ENCODE data around the gene NEU2.

The NEU2 gene

DNA sequence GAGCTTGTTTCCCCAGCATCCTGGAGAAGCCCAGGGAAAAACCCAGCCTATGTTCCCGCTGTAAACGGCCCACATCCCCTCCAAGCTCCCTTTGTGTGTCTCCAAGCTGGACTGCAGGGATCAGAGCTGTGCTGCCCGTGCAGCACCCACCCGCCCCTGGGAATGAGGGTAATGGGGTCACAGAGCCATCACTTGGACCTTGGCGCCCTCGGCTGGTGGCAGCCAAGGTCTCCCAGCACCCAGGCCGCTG, 27.0 kb downstream of the NEU2 start:
- H4K20me1 ChIP-seq (ENCODE audit: insufficient read depth), result no peaks in the 10 kb centered on the region
- peak overlapping the region; percentile 67 for H3K27ac ChIP-seq
- H3K27me3 ChIP-seq (ENCODE audit: insufficient read depth, low read depth), result no peaks in the 10 kb centered on the region
- H3K4me2 ChIP-seq, result peak overlapping the region; percentile 76
- H2AFZ ChIP-seq (ENCODE audit: low read depth), result peak overlapping the region; percentile 85
- H3K4me3 ChIP-seq (IDR thresholded peaks at IDR 0.05; ENCODE audit: insufficient read depth, low read depth, low read length), result no peak overlapping the region
- peaks cover 15% of the 10 kb centered on the region; the same call in 1 of the 2 replicates for H3K79me2 ChIP-seq (ENCODE audit: insufficient read depth, low read depth)
- peaks cover 18% of the 10 kb centered on the region for H3K4me1 ChIP-seq (ENCODE audit: low read depth, poor library complexity, severe bottlenecking)
- TF ChIP-seq, protein P1, sequence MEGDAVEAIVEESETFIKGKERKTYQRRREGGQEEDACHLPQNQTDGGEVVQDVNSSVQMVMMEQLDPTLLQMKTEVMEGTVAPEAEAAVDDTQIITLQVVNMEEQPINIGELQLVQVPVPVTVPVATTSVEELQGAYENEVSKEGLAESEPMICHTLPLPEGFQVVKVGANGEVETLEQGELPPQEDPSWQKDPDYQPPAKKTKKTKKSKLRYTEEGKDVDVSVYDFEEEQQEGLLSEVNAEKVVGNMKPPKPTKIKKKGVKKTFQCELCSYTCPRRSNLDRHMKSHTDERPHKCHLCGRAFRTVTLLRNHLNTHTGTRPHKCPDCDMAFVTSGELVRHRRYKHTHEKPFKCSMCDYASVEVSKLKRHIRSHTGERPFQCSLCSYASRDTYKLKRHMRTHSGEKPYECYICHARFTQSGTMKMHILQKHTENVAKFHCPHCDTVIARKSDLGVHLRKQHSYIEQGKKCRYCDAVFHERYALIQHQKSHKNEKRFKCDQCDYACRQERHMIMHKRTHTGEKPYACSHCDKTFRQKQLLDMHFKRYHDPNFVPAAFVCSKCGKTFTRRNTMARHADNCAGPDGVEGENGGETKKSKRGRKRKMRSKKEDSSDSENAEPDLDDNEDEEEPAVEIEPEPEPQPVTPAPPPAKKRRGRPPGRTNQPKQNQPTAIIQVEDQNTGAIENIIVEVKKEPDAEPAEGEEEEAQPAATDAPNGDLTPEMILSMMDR (conservative IDR thresholded peaks at IDR 0.05; ENCODE audit: low read depth, low read length), result no peak
- peak overlapping the region; percentile 72; the same call in 1 of the 2 replicates for H3K9ac ChIP-seq
- H3K36me3 ChIP-seq (ENCODE audit: insufficient read depth), result no peaks in the 10 kb centered on the region

DNA sequence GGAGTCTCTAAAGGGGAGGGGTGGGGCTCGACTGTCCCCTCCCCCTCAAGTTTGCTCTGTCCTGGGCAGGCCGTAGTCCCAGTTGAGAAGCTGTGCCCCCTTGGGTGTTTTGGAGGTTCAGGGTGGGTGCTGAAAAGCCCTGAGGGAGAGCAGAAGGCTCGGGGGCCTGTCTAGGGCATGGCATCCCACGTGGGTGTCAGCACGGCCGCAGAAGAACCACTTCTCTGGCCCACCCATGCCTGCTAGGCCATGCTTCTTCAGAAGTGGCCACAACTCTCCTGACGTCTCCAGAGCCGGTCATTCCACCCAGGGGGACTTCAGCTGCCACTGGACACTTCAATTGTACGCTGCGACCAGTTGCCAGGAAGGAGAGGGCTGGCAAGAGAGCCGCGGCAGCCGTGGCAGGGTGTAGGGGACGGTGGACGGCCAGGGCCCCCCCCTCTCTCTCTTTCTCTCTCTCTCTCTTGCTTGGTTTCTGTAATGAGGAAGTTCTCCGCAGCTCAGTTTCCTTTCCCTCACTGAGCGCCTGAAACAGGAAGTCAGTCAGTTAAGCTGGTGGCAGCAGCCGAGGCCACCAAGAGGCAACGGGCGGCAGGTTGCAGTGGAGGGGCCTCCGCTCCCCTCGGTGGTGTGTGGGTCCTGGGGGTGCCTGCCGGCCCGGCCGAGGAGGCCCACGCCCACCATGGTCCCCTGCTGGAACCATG, 27.5 kb downstream of the NEU2 start, which contains the start of gene INPP5D:
TSS of gene INPP5D (plus strand) at position 546 of the 704 bp plus-strand sequence. CDS start at position 683, 137 bp downstream.
- Histone ChIP-seq H3K27me3 (ENCODE audit: insufficient read depth, low read depth) (no peaks in the 10 kb centered on the region), H3K4me1 (ENCODE audit: low read depth, poor library complexity, severe bottlenecking) (peaks cover 18% of the 10 kb centered on the region), H3K9ac (peak within 1 kb of the TSS; percentile 72), H3K36me3 (ENCODE audit: insufficient read depth) (no peaks in the 10 kb centered on the region), H3K4me2 (peak within 1 kb of the TSS; percentile 76), H4K20me1 (ENCODE audit: insufficient read depth) (no peaks in the 10 kb centered on the region), H3K79me2 (ENCODE audit: insufficient read depth, low read depth) (peaks cover 15% of the 10 kb centered on the region; the same call in 1 of the 2 replicates), H3K27ac (peak within 1 kb of the TSS; percentile 67), H2AFZ (ENCODE audit: low read depth) (peak within 1 kb of the TSS; percentile 85), H3K4me3 (IDR thresholded peaks at IDR 0.05; ENCODE audit: insufficient read depth, low read depth, low read length) (no peak within 1 kb of the TSS)
- TF ChIP-seq, protein P1 (conservative IDR thresholded peaks at IDR 0.05; ENCODE audit: low read depth, low read length), result no peak

DNA sequence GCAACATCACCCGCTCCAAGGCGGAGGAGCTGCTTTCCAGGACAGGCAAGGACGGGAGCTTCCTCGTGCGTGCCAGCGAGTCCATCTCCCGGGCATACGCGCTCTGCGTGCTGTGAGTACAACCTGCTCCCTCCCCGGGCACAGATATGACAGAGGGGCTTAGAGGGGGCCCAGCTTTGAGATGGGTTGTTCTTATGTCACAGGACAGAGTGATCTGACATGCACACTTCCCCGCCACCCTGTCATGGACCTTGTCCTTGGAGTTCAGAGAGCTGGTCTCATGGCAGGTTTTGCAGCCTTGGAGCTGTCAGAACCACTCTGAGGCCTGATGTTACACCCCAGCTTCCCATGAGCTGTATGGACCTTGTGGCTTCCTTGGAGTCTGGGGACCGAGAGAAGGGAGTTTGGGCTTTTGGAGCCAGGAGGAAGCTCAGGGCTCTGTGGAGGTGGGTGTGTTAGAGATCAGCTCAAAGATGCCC, 28.1 kb downstream of the NEU2 start:
- Histone ChIP-seq H3K27me3 (ENCODE audit: insufficient read depth, low read depth) (no peaks in the 10 kb centered on the region), H3K4me1 (ENCODE audit: low read depth, poor library complexity, severe bottlenecking) (peaks cover 18% of the 10 kb centered on the region), H3K4me2 (peak overlapping the region; percentile 76), H3K9ac (peak overlapping the region; percentile 72), H3K27ac (peak overlapping the region; percentile 67), H2AFZ (ENCODE audit: low read depth) (peak overlapping the region; percentile 85), H3K4me3 (IDR thresholded peaks at IDR 0.05; ENCODE audit: insufficient read depth, low read depth, low read length) (no peak overlapping the region), H3K36me3 (ENCODE audit: insufficient read depth) (no peaks in the 10 kb centered on the region), H4K20me1 (ENCODE audit: insufficient read depth) (no peaks in the 10 kb centered on the region), H3K79me2 (ENCODE audit: insufficient read depth, low read depth) (peaks cover 15% of the 10 kb centered on the region; the same call in 1 of the 2 replicates)
- TF ChIP-seq, protein P1 (conservative IDR thresholded peaks at IDR 0.05; ENCODE audit: low read depth, low read length), result no peak

DNA sequence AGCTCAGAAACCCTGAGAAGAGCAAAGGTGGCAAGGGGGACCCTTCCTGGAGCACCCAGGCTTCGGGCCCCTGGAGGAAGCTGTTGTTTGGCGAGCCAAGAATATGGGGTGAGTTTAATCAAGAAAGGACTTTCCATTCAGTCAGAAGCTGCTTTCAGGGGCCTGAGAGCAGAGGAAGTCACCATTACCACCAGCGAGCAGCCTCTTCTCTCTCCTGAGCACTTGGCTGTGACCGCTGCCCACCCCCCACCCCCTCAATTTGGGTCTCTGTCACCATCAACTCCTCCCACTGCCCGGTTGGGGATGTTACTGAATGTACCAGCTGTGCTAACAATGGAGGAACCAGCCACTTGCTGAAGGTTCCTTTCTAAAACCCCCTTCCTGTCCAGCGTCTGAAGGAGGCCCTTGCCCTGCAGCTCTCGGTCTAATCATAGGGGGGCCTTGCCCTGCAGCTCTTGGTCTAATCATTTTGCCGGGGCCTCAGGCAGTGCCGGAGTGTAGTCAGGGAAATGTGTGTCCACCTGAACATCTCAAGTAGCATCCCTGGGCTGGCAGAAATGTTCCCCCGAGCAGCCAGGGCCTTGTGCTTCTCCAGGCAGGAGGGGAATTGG, 28.6 kb downstream of the NEU2 start:
- H2AFZ ChIP-seq (ENCODE audit: low read depth), result peak overlapping the region; percentile 85; the same call in 1 of the 2 replicates

More for the DNA sequence above, 28.6 kb downstream of the NEU2 start:
- Histone ChIP-seq H3K4me1 (ENCODE audit: low read depth, poor library complexity, severe bottlenecking) (peaks cover 18% of the 10 kb centered on the region), H3K9ac (peak overlapping the region; percentile 72; the same call in 1 of the 2 replicates), H3K27ac (peak overlapping the region; percentile 67), H3K36me3 (ENCODE audit: insufficient read depth) (no peaks in the 10 kb centered on the region), H3K4me3 (IDR thresholded peaks at IDR 0.05; ENCODE audit: insufficient read depth, low read depth, low read length) (no peak overlapping the region), H4K20me1 (ENCODE audit: insufficient read depth) (no peaks in the 10 kb centered on the region), H3K4me2 (peak overlapping the region; percentile 76), H3K79me2 (ENCODE audit: insufficient read depth, low read depth) (peaks cover 15% of the 10 kb centered on the region; the same call in 1 of the 2 replicates), H3K27me3 (ENCODE audit: insufficient read depth, low read depth) (no peaks in the 10 kb centered on the region)
- TF ChIP-seq, protein P1 (conservative IDR thresholded peaks at IDR 0.05; ENCODE audit: low read depth, low read length), result no peak; the same call in 1 of the 2 replicates
